ENCODE results near the gene LDHD. TPM values are rescaled to one million over a fixed set of nuclear protein-coding genes. Genes with fewer than 3 reads are reported as not detected.

The LDHD gene
- polyA plus RNA-seq, 1 donor (not counting 4 experiments of a cell fraction or from before 2014, with no cell fraction given) = 0.34 TPM

DNA sequence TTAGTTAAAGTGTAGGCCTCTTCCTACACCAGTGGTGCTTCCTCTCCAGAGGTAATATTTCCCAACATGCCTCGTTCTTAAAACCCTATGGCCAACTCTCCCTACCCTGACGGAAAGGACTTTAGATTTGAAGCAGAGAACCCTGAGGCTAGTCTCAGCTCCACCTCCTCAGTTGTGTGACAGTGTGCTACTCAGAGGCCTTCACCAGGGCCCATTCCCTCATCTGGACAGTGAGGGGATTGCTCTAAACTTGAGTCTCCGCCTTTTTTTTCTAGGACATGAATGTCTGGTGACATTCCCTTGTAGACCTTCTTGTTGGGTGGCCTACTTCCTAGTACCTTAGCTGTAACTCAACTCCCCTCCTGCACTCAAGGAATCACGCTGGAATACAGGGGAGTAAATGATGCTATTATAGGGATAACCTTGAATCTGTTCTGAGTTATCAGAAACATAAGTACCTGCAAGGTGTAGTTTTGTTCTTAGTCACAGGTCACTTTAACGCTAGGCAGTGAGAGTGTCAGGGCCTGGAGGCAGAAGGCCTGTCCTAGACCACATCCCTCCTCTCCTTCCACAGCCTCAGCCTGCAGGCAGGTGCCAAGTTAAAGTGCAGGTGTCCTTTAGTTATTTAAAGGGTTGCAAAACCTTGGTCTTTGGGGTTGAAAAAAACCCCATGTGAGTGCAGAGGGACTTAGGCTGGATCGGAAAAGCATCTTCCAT is 26.9 kb downstream of the LDHD start:
- Histone ChIP-seq H4K20me1 (ENCODE audit: control insufficient read depth, extremely low read depth, insufficient read depth, low read length) (no peaks in the 10 kb centered on the region), H3K4me3 (ENCODE audit: control insufficient read depth in 2 of 3, extremely low read depth in 1 of 3, insufficient read depth in 2 of 3, low read depth in 1 of 3, low read length in 3 of 3) (no peak overlapping the region), H3K36me3 (ENCODE audit: control insufficient read depth in 2 of 2, extremely low read depth in 1 of 2, insufficient read depth in 2 of 2, low read length in 2 of 2) (peaks cover 0 to 2% of the 10 kb centered on the region in 2 experiments), H3K27me3 (ENCODE audit: control insufficient read depth, extremely low read depth, insufficient read depth, low read length) (no peaks in the 10 kb centered on the region), H3K9ac (ENCODE audit: control insufficient read depth, extremely low read depth, insufficient read depth, low read length) (no peak overlapping the region), H3K4me2 (ENCODE audit: control insufficient read depth, extremely low read depth, insufficient read depth, low read depth, low read length) (no peak overlapping the region), H3K4me1 (ENCODE audit: control insufficient read depth, extremely low read depth, insufficient read depth, low read length) (peaks cover 15% of the 10 kb centered on the region), H3K9me1 (ENCODE audit: control insufficient read depth, extremely low read depth, insufficient read depth, low read length) (no peaks in the 10 kb centered on the region), H2AFZ (ENCODE audit: control insufficient read depth, low read length) (no peak overlapping the region), H3K79me2 (ENCODE audit: control insufficient read depth, insufficient read depth, low read length) (peaks cover 19% of the 10 kb centered on the region), H3K9me3 (ENCODE audit: control insufficient read depth, low read depth, low read length) (no peaks in the 10 kb centered on the region), H3K27ac (ENCODE audit: control insufficient read depth, insufficient read depth, low read length) (no peak overlapping the region)
- dilution Hi-C loops (cut with MboI; ENCODE audit: extremely low pct_ligation_motif_present, low sequenced_read_pairs) = no loop called here
- no peak for TF ChIP-seq EZH2 (IDR thresholded peaks at IDR 0.05; ENCODE audit: low read length)
- TF ChIP-seq, protein P1, sequence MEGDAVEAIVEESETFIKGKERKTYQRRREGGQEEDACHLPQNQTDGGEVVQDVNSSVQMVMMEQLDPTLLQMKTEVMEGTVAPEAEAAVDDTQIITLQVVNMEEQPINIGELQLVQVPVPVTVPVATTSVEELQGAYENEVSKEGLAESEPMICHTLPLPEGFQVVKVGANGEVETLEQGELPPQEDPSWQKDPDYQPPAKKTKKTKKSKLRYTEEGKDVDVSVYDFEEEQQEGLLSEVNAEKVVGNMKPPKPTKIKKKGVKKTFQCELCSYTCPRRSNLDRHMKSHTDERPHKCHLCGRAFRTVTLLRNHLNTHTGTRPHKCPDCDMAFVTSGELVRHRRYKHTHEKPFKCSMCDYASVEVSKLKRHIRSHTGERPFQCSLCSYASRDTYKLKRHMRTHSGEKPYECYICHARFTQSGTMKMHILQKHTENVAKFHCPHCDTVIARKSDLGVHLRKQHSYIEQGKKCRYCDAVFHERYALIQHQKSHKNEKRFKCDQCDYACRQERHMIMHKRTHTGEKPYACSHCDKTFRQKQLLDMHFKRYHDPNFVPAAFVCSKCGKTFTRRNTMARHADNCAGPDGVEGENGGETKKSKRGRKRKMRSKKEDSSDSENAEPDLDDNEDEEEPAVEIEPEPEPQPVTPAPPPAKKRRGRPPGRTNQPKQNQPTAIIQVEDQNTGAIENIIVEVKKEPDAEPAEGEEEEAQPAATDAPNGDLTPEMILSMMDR (optimal IDR thresholded peaks at IDR 0.05 in 1 of 3, IDR thresholded peaks at IDR 0.05 in 1 of 3, conservative IDR thresholded peaks at IDR 0.05 in 1 of 3; ENCODE audit: extremely low read depth in 1 of 3, insufficient read depth in 2 of 3, low read length in 3 of 3) = no peak
- FAIRE-seq (no peak), DNase-seq (ENCODE audit: low read depth, low spot score) (no peak)

DNA sequence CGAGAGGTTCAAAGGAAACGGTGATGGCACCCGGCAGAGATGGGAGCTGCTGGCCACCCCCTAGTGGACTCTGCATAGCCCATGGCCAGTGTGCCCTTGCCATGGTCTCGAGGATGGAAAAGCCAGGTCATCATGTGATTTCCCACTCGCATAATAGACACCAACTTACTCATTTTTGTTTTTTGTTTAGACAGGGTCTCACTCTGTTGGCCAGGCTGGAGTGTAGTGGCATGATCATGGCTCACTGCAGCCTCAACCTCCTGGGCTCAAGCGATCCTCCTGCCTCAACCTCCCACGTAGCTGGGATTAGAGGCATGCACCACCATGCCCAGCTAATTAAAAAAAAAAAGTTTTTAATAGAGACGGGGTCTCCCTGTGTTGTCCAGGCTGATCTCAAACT is 27.6 kb downstream of the LDHD start:
- Histone ChIP-seq H3K9me1 (ENCODE audit: control insufficient read depth, extremely low read depth, insufficient read depth, low read length) (no peaks in the 10 kb centered on the region), H3K4me1 (ENCODE audit: control insufficient read depth, extremely low read depth, insufficient read depth, low read length) (peaks cover 15% of the 10 kb centered on the region), H3K79me2 (ENCODE audit: control insufficient read depth, insufficient read depth, low read length) (peaks cover 19% of the 10 kb centered on the region), H3K4me2 (ENCODE audit: control insufficient read depth, extremely low read depth, insufficient read depth, low read depth, low read length) (no peak overlapping the region), H3K36me3 (ENCODE audit: control insufficient read depth in 2 of 2, extremely low read depth in 1 of 2, insufficient read depth in 2 of 2, low read length in 2 of 2) (no peaks in the 10 kb centered on the region), H2AFZ (ENCODE audit: control insufficient read depth, low read length) (no peak overlapping the region), H3K4me3 (ENCODE audit: control insufficient read depth in 2 of 3, extremely low read depth in 1 of 3, insufficient read depth in 2 of 3, low read depth in 1 of 3, low read length in 3 of 3) (no peak overlapping the region), H3K9me3 (ENCODE audit: control insufficient read depth, low read depth, low read length) (no peaks in the 10 kb centered on the region), H3K27ac (ENCODE audit: control insufficient read depth, insufficient read depth, low read length) (no peak overlapping the region), H3K9ac (ENCODE audit: control insufficient read depth, extremely low read depth, insufficient read depth, low read length) (no peak overlapping the region), H3K27me3 (ENCODE audit: control insufficient read depth, extremely low read depth, insufficient read depth, low read length) (no peaks in the 10 kb centered on the region), H4K20me1 (ENCODE audit: control insufficient read depth, extremely low read depth, insufficient read depth, low read length) (no peaks in the 10 kb centered on the region)
- FAIRE-seq = no peak
- TF ChIP-seq, protein P1 (optimal IDR thresholded peaks at IDR 0.05 in 1 of 3, IDR thresholded peaks at IDR 0.05 in 1 of 3, conservative IDR thresholded peaks at IDR 0.05 in 1 of 3; ENCODE audit: extremely low read depth in 1 of 3, insufficient read depth in 2 of 3, low read length in 3 of 3) = no peak
- no peak for TF ChIP-seq EZH2 (IDR thresholded peaks at IDR 0.05; ENCODE audit: low read length)
- DNase-seq (ENCODE audit: low read depth, low spot score) = no peak
- dilution Hi-C loops (cut with MboI; ENCODE audit: extremely low pct_ligation_motif_present, low sequenced_read_pairs) = no loop called here

Measured in keratinocyte (primary cell).